ENCODE results near the gene SAAL1. TPM values are rescaled to one million over a fixed set of nuclear protein-coding genes. Genes with fewer than 3 reads are reported as not detected.

The SAAL1 gene
- total RNA-seq, 2 donors from 2014 or later: 11.5 to 22.2 TPM

GRCh38 chr11:18067372-18067771, 38.5 kb downstream of the SAAL1 start:
- Histone ChIP-seq H3K36me3 (no peaks in the 10 kb centered on the region), H3K4me3 (no peak overlapping the region), H3K27ac (no peak overlapping the region), H3K4me1 (no peaks in the 10 kb centered on the region), H3K9ac (ENCODE audit: low read depth in 2 of 2, low read length in 2 of 2) (no peak overlapping the region), H3K9me3 (no peaks in the 10 kb centered on the region), H3K27me3 (no peaks in the 10 kb centered on the region)
- DNase-seq: no peak
- intact Hi-C loops (cut with DNase I): no loop called here
- no peak for TF ChIP-seq CTCF (IDR thresholded peaks at IDR 0.05)

- H3K36me3 ChIP-seq: no peaks in the 10 kb centered on the region
- no peaks in the 10 kb centered on the region for H3K9me3 ChIP-seq
- H3K27me3 ChIP-seq: no peaks in the 10 kb centered on the region
- no peak overlapping the region for H3K4me3 ChIP-seq
- H3K4me1 ChIP-seq: no peaks in the 10 kb centered on the region
- intact Hi-C loops (cut with DNase I): no loop called here
- no peak for DNase-seq
- TF ChIP-seq CTCF (IDR thresholded peaks at IDR 0.05): no peak
- H3K27ac ChIP-seq: no peak overlapping the region
- no peak overlapping the region for H3K9ac ChIP-seq (ENCODE audit: low read depth in 2 of 2, low read length in 2 of 2)
Measured at GRCh38 chr11:18066626-18067025, 39.3 kb downstream of the SAAL1 start.

GRCh38 chr11:18065572-18065971, 40.3 kb downstream of the SAAL1 start:
- Histone ChIP-seq H3K4me3 (no peak overlapping the region), H3K9ac (ENCODE audit: low read depth in 2 of 2, low read length in 2 of 2) (no peak overlapping the region), H3K9me3 (no peaks in the 10 kb centered on the region), H3K4me1 (no peaks in the 10 kb centered on the region), H3K27ac (no peak overlapping the region), H3K27me3 (no peaks in the 10 kb centered on the region), H3K36me3 (no peaks in the 10 kb centered on the region)
- no peak for TF ChIP-seq CTCF (IDR thresholded peaks at IDR 0.05)
- DNase-seq: peak; percentile 52
- intact Hi-C loops (cut with DNase I): no loop called here

DNA sequence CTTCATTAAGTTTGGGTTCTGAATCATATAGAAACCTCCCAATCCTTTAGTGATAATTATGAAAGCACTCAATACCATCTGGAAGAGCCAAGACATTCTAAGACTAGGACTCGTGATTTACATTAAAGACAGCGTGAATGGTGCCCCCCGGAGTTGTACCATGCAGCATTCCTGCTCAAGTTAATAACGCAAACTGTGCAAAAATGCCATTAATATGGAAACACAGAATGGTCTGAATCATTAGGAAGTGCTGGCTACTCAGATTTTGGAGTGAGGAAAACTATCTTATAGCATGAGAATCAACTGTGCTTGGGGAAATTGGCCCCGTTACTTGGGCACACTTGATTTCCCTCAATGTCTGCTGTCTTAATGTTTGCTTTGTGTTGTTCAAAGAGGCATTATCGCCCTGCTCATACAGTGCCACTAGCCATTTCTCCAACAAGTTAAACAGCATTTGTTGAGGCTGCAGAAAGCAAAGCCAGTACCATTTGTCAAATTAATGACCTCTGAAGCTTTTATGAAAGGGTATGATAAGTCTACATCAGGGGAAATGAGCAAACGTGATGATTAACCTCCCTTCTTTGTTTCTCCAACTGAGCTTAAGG, 41.3 kb downstream of the SAAL1 start:
- H3K4me3 ChIP-seq: no peak overlapping the region
- no peaks in the 10 kb centered on the region for H3K36me3 ChIP-seq
- no peaks in the 10 kb centered on the region for H3K9me3 ChIP-seq
- H3K27ac ChIP-seq: no peak overlapping the region
- intact Hi-C loops (cut with DNase I): no loop called here
- H3K27me3 ChIP-seq: no peaks in the 10 kb centered on the region
- no peak for TF ChIP-seq CTCF (IDR thresholded peaks at IDR 0.05)
- no peak for DNase-seq
- no peaks in the 10 kb centered on the region for H3K4me1 ChIP-seq
- H3K9ac ChIP-seq (ENCODE audit: low read depth in 2 of 2, low read length in 2 of 2): no peak overlapping the region

GRCh38 chr11:18063862-18064434, 41.9 kb downstream of the SAAL1 start:
- Histone ChIP-seq H3K4me1 (no peaks in the 10 kb centered on the region), H3K9ac (ENCODE audit: low read depth in 2 of 2, low read length in 2 of 2) (no peak overlapping the region), H3K36me3 (no peaks in the 10 kb centered on the region), H3K4me3 (no peak overlapping the region), H3K27me3 (no peaks in the 10 kb centered on the region), H3K27ac (no peak overlapping the region), H3K9me3 (no peaks in the 10 kb centered on the region)
- no peak for TF ChIP-seq CTCF (IDR thresholded peaks at IDR 0.05)
- intact Hi-C loops (cut with DNase I): no loop called here
- DNase-seq: no peak
